Measurements from ENCODE around the gene TRIM37. TPM values are rescaled to one million over a fixed set of nuclear protein-coding genes. Genes with fewer than 3 reads are reported as not detected.

The TRIM37 gene
- total and polyA plus RNA-seq, 2 donors (not counting 1 experiment from before 2014, with no cell fraction given) = 5.1 to 28.3 TPM

GRCh38 chr17:58982626-58983025, 124.1 kb downstream of the TRIM37 start:
- Histone ChIP-seq H3K9ac (ENCODE audit: low read length) (no peak overlapping the region), H3K36me3 (replicated peaks in 1 of 2; ENCODE audit: control extremely low read depth in 1 of 2, control insufficient read depth in 1 of 2, extremely low read depth in 1 of 2, insufficient read depth in 2 of 2, low read length in 1 of 2) (no peaks in the 10 kb centered on the region), H3K4me3 (ENCODE audit: control extremely low read depth in 1 of 5, extremely low read depth in 1 of 5, insufficient read depth in 1 of 5, low read depth in 2 of 5, low read length in 4 of 5) (no peak overlapping the region), H3K4me1 (ENCODE audit: control insufficient read depth in 2 of 2, insufficient read depth in 2 of 2, low read length in 2 of 2) (peaks cover 0 to 3% of the 10 kb centered on the region in 2 donors), H2AFZ (ENCODE audit: insufficient read depth, low read depth, low read length, poor library complexity, severe bottlenecking) (no peak overlapping the region), H3K79me2 (ENCODE audit: control insufficient read depth, insufficient read depth, low read length) (no peaks in the 10 kb centered on the region), H3K27me3 (replicated peaks in 1 of 4; ENCODE audit: control extremely low read depth in 1 of 4, control insufficient read depth in 3 of 4, insufficient read depth in 4 of 4, low read length in 3 of 4) (no peaks in the 10 kb centered on the region), H4K20me1 (ENCODE audit: control insufficient read depth, insufficient read depth, low read length, poor library complexity, severe bottlenecking) (no peaks in the 10 kb centered on the region), H3K27ac (ENCODE audit: low read length in 2 of 2) (no peak overlapping the region), H3K4me2 (replicated peaks; ENCODE audit: low read depth, low read length, poor library complexity, severe bottlenecking) (no peak overlapping the region), H3K9me3 (ENCODE audit: control extremely low read depth in 1 of 3, control insufficient read depth in 2 of 3, insufficient read depth in 1 of 3, low read length in 2 of 3) (no peaks in the 10 kb centered on the region)
- ChIA-PET POLR2A (no interaction called here), CTCF (interaction anchor here (0.6 kb wide), 1 partner anchor 883 kb away, joined by 3 read pairs; no protein-coding TSS in a partner anchor)
- intact Hi-C loops (cut with micrococcal nuclease) = no loop called here
- H3K4me3 Mint-ChIP-seq = no peak overlapping the region
- no peak for ATAC-seq (ENCODE audit: low read depth)
- TF ChIP-seq EZH2 (IDR thresholded peaks at IDR 0.05; ENCODE audit: borderline replicate concordance, insufficient read depth, low read depth, low read length, poor library complexity, severe bottlenecking) = no peak
- no peaks in the 10 kb centered on the region for H3K27me3 Mint-ChIP-seq
- H3K4me1 Mint-ChIP-seq = peaks cover 4% of the 10 kb centered on the region
- H3K27ac Mint-ChIP-seq = no peak overlapping the region
- H3K9me3 Mint-ChIP-seq (ENCODE audit: insufficient read depth) = no peaks in the 10 kb centered on the region
- DNase-seq = no peak
- WGBS (ENCODE audit: insufficient coverage) = 80% methylated on average over 2 of the region's 3 CpGs

GRCh38 chr17:58980706-58981481, 125.8 kb downstream of the TRIM37 start:
- H3K9me3 ChIP-seq (ENCODE audit: control extremely low read depth in 1 of 3, control insufficient read depth in 2 of 3, insufficient read depth in 1 of 3, low read length in 2 of 3) = no peaks in the 10 kb centered on the region
- no peaks in the 10 kb centered on the region for H4K20me1 ChIP-seq (ENCODE audit: control insufficient read depth, insufficient read depth, low read length, poor library complexity, severe bottlenecking)
- no CpG with 5 or more reads among the region's 3 CpGs for WGBS (ENCODE audit: insufficient coverage)
- ATAC-seq (ENCODE audit: low read depth) (no peak), DNase-seq (no peak)
- no peaks in the 10 kb centered on the region for H3K9me3 Mint-ChIP-seq (ENCODE audit: insufficient read depth)
- H3K4me3 ChIP-seq (ENCODE audit: control extremely low read depth in 1 of 5, extremely low read depth in 1 of 5, insufficient read depth in 1 of 5, low read depth in 2 of 5, low read length in 4 of 5) = no peak overlapping the region
- H3K27me3 Mint-ChIP-seq = no peaks in the 10 kb centered on the region
- TF ChIP-seq, protein P1, sequence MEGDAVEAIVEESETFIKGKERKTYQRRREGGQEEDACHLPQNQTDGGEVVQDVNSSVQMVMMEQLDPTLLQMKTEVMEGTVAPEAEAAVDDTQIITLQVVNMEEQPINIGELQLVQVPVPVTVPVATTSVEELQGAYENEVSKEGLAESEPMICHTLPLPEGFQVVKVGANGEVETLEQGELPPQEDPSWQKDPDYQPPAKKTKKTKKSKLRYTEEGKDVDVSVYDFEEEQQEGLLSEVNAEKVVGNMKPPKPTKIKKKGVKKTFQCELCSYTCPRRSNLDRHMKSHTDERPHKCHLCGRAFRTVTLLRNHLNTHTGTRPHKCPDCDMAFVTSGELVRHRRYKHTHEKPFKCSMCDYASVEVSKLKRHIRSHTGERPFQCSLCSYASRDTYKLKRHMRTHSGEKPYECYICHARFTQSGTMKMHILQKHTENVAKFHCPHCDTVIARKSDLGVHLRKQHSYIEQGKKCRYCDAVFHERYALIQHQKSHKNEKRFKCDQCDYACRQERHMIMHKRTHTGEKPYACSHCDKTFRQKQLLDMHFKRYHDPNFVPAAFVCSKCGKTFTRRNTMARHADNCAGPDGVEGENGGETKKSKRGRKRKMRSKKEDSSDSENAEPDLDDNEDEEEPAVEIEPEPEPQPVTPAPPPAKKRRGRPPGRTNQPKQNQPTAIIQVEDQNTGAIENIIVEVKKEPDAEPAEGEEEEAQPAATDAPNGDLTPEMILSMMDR (IDR thresholded peaks at IDR 0.05) = no peak
- no peak for TF ChIP-seq EZH2 (IDR thresholded peaks at IDR 0.05; ENCODE audit: borderline replicate concordance, insufficient read depth, low read depth, low read length, poor library complexity, severe bottlenecking)
- H3K4me3 Mint-ChIP-seq = no peak overlapping the region
- H3K36me3 ChIP-seq (replicated peaks in 1 of 2; ENCODE audit: control extremely low read depth in 1 of 2, control insufficient read depth in 1 of 2, extremely low read depth in 1 of 2, insufficient read depth in 2 of 2, low read length in 1 of 2) = no peaks in the 10 kb centered on the region
- no peak overlapping the region for H3K27ac ChIP-seq (ENCODE audit: low read length in 2 of 2)
- peaks cover 0 to 3% of the 10 kb centered on the region in 2 donors for H3K4me1 ChIP-seq (ENCODE audit: control insufficient read depth in 2 of 2, insufficient read depth in 2 of 2, low read length in 2 of 2)
- no peak overlapping the region for H2AFZ ChIP-seq (ENCODE audit: insufficient read depth, low read depth, low read length, poor library complexity, severe bottlenecking)
- CTCF ChIA-PET = interaction anchor here (1.1 kb wide), 1 partner anchor 13 kb away, joined by 5 read pairs; no protein-coding TSS in a partner anchor
- POLR2A ChIA-PET = no interaction called here
- peaks cover 4% of the 10 kb centered on the region for H3K4me1 Mint-ChIP-seq
- H3K27ac Mint-ChIP-seq = no peak overlapping the region
- no peak overlapping the region for H3K9ac ChIP-seq (ENCODE audit: low read length)
- H3K27me3 ChIP-seq (replicated peaks in 1 of 4; ENCODE audit: control extremely low read depth in 1 of 4, control insufficient read depth in 3 of 4, insufficient read depth in 4 of 4, low read length in 3 of 4) = no peaks in the 10 kb centered on the region
- no peaks in the 10 kb centered on the region for H3K79me2 ChIP-seq (ENCODE audit: control insufficient read depth, insufficient read depth, low read length)
- intact Hi-C loops (cut with micrococcal nuclease) = no loop called here
- no peak overlapping the region for H3K4me2 ChIP-seq (replicated peaks; ENCODE audit: low read depth, low read length, poor library complexity, severe bottlenecking)

Data from B cell (primary cell).